ENCODE measurements around the gene DOCK11.
"Not testable (repeated sequence)": the region's sequence is repeated elsewhere in the genome, so short reads cannot be mapped to it uniquely, and the experiment has no call there.

DOCK11 gene

GRCh38 chrX:118715917-118716316, 220.3 kb downstream of the DOCK11 start:
- not testable (repeated sequence) for DNase-seq

- DNase-seq = not testable (repeated sequence)
Measured at GRCh38 chrX:118716833-118717232, 221.2 kb downstream of the DOCK11 start.

- DNase-seq = no peak
Measured at GRCh38 chrX:118717678-118718391, 222.2 kb downstream of the DOCK11 start.

GRCh38 chrX:118718737-118719136, 223.1 kb downstream of the DOCK11 start:
- DNase-seq = no peak

DNA sequence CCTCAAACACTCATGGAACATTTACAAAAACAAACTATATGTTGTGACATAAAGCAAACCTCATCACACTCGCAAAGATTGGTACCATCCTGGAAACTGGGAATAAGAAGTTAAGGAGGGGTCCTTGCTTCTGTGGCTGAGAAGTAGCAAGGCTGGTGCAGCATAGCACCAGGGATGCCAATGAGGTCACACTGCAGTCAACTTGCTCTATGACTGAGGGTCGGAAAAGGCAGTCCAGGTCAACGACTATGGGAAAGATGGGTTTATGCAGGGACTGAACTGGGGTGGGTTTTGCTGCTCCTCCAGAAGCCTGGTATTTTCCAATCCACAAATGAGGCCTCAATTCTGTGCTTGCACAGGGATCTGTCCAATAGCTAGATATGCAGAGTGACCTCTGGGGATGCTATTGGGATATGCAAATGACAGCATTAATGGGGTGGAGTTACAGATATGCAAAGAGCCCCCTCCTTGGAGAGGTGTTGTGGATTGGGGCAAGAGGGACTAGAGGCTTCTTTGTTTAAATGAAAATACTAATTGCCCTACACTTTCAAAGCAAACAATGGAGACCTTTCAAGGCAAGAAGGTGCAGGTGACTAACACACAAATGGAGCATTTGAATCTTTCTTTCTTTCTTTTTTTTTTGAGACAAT, 224.6 kb downstream of the DOCK11 start:
- no peak for DNase-seq

DNA sequence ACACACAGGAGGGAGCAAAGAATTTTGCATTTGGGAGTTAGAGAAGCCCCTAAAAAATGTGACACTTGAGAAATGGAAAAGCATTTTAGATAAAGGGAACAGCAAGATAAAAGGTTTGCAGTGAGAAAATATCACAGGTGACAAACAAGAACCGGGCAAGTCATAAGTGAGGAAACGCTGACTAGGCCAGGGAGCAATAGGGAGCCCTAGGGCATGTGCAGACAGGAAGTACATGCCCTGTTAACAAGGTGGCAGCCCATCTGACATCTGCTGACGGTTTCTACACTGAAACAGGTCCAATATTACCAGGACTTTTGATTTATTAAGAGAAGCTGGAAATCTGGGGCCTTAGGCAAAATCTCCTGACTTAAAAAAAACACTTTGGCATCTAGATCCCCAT, 227.8 kb downstream of the DOCK11 start:
- DNase-seq = no peak

DNA sequence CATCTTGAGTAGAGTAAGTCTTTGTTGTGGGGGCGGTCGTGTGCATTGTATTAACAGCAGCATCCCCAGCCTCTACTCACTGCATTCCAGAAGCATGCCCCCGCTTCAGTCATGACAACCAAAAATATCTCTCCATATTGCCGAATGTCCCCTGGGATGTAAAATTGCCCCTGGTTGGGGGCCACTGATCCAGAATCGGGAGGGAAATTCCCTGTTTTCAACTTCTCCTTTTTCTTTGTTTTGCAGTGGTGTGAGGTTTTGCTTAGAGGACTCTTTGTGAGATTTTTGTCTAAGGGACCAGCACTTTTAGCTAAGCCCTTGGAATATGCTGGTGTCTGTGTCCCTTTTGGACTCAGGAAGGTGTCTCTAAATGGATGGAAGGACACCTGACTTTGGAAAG, 228.8 kb downstream of the DOCK11 start:
- DNase-seq = no peak

- no peak for DNase-seq
Measured at GRCh38 chrX:118724775-118725174, 229.2 kb downstream of the DOCK11 start.

DNA sequence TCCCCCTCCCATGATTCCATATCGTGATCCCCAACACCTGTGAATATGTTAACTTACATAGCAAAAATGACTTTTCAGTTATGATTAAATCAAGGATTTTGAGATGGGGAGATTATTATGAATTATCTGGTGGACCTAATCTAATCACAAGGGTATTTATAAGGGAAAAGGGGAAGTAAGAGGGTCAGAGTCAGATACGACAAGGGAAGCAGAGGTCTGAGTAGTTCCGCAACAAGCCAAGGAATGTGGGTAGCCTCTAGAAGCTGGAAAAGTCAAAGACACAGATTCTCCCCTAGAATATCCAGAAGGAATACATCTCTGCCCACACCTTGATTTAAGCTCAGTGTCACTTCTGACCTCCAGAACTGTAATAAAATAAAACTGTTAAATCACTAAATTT, 230.8 kb downstream of the DOCK11 start:
- DNase-seq = no peak

DNA sequence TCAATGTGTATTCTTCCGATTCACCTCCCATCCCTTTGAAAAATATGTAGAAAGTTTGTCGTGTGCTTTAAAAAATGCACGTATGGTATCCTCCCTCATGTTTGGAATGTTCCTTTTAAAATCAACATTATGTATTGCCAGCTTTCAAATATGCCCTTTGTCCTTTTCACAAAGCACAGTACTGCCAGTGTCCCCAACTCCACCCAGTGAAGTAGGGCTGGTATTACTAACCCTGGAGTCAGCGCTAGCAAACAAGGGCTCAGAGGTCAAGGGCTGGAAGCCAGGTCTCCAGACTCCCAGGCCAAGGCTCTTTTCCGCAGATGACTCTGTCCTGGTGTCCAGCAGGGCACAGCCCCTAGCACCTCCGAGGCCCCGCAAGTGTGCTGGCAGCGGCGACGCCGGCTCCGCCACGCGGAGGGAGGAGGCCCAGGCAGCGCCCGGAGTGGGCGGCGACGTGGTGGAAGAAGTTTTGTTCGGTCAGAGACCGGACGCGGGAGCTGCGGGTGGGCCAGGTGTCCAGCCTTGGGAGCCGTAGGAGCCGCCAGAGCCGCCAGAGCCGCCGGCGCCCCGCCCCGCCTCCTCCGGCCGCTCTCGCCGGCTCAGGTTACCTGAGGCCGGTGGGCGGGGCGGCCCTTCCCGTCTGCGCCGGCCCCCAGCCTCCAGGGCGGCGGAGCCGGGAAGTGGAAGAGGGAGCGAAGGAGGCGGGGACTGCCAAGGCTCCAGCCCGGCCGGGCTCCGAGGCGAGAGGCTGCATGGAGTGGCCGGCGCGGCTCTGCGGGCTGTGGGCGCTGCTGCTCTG, 231.5 kb downstream of the DOCK11 start, which contains the start of gene IL13RA1:
Gene IL13RA1 (plus strand): TSS at position 720 of the 799 bp plus-strand sequence. CDS start 33 bp downstream, at position 753.
- DNase-seq = peak; percentile 13 to 40

DNA sequence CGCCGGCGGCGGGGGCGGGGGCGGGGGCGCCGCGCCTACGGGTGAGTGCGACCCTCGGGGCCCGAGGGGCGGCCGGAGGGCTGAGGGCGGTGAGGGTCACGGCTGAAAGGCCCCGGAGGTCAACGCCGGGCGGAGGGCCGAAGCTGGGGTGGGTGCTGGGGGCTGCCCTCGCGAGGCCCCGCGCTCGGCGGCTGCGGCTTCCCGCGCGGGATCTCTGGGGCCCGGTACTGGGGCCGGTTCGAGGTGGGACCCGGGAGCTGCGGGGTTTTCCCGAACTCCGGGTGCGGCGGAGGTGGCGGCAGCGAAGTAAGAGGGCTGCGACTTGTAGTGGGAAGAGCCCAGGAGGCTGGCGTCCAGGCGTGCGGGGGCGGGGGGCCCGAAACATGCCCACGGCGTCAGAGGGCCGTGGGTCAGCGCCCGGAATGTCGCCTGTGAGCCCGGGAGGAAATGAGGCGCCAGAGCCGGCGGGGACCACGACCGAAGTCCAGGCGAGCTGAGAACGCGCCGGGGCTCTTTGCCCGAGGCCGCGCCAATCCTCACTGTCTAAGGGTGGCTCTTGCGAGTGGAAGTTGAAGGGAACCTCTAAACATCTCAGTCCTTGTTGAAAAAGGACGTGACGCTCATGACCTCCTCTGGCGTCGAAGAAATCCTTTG, 232.2 kb downstream of the DOCK11 start:
- peak in 1 of 2 experiments; percentile 3 for DNase-seq

GRCh38 chrX:118729042-118729652, 233.5 kb downstream of the DOCK11 start:
- no peak for DNase-seq

DNA sequence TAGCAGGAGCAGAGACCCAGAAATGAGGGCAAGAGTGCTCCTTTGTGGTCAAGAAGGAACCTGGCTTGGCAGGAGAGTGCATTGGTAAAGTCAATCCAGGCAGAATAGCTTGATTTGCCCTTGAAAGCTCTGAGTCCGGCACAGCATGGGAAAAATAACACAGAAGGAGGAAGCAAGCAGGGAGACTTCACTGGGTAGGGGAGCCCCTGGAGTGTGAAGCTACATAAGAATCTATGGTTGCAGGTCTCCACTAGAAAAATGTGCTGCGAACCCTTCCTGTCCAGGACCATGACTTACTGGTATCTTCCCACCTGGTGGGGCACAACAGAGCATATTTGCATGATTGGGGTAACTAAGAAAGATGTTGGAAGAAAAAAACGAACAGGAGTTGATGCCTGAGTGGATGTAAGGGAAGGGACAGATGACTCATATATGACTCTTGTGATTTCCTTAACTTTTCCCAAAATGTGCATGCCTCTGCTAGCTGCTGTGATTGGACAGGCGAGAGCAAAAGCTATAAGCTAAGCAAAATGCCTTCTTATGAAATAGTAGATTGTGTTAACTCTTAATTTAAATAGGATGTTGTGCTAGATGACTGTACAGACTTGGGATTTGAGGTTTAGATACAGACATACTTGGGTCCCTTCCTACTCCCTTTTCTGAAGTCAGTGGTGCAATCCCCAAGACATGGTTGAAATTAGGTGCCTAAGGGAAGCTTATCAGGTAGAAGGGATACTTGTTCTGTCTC, 235.1 kb downstream of the DOCK11 start:
- DNase-seq = no peak

- not testable (repeated sequence) for DNase-seq
Measured at GRCh38 chrX:118732551-118732950, 236.9 kb downstream of the DOCK11 start.

- no peak for DNase-seq
Measured at GRCh38 chrX:118734909-118735308, 239.3 kb downstream of the DOCK11 start.

Measured in activated CD4-positive, alpha-beta T cell treated with anti-CD3 and anti-CD28 coated beads, Interleukin-2, amount 50 U/mL, for 48 hours (primary cell).